HFFc6 (cell line): ENCODE data around the gene NUCKS1. TPM values are rescaled to one million over a fixed set of nuclear protein-coding genes. Genes with fewer than 3 reads are reported as not detected.

Experiments used
- DNase-seq: peaks from one replicate; pipeline ENCODE4 v3.0.0-alpha.2; 2018
- H3K27ac Mint-ChIP-seq: 2 replicates; pipeline ENCODE4 v1.8.0; 2020; ENCODE audit warnings: mild to moderate bottlenecking, mixed read lengths
- H3K27me3 Mint-ChIP-seq: 2 replicates; pipeline ENCODE4 v1.8.0; 2021; ENCODE audit warnings: mild to moderate bottlenecking, moderate library complexity, mixed read lengths; ENCODE audit not compliant: insufficient read depth
- H3K36me3 Mint-ChIP-seq: 2 replicates; pipeline ENCODE4 v1.8.0; 2021; ENCODE audit warnings: low read depth, mixed read lengths
- H3K4me1 Mint-ChIP-seq: 2 replicates; pipeline ENCODE4 v1.8.0; 2020; ENCODE audit warnings: low read depth, mixed read lengths
- H3K4me3 Mint-ChIP-seq: 2 replicates; pipeline ENCODE4 v1.8.0; 2020; ENCODE audit warnings: mild to moderate bottlenecking, moderate library complexity, mixed read lengths
- H3K9me3 Mint-ChIP-seq: 2 replicates; pipeline ENCODE4 v1.8.0; 2020; ENCODE audit warnings: mild to moderate bottlenecking, mixed read lengths
- CTCF ChIP-seq: fragments of 200-600 bp; sonication (generic); IDR thresholded peaks from 2 replicates; pipeline ENCODE4 v1.5.0; 2021; ENCODE audit warnings: antibody characterized with exemption, mild to moderate bottlenecking
- total RNA-seq, 6 experiments: library from RNA; stranded (reverse); fragmentation: NEBNext Ultra II Directional; extraction: Animal tissue kit (Norgen Biotek cat#: 25700); gene quantifications; 2 replicates in 1 of 6; 3 replicates in 5 of 6; pipeline ENCODE4 v1.2.3, GENCODE V29; 2021

NUCKS1 gene
- total RNA-seq, 6 experiments from 2014 or later: 187 to 259 (median 222) TPM

GRCh38 chr1:205690122-205690756 lies 59.7 kb downstream of the NUCKS1 start:
- H3K27me3 Mint-ChIP-seq: peaks cover 2% of the 10 kb centered on the region; the same call in 1 of the 2 replicates
- no peak overlapping the region for H3K4me3 Mint-ChIP-seq
- H3K4me1 Mint-ChIP-seq: no peaks in the 10 kb centered on the region
- H3K27ac Mint-ChIP-seq: no peak overlapping the region
- DNase-seq: no peak
- no peaks in the 10 kb centered on the region for H3K9me3 Mint-ChIP-seq
- no peaks in the 10 kb centered on the region for H3K36me3 Mint-ChIP-seq
- TF ChIP-seq CTCF: no peak

GRCh38 chr1:205689479-205689878 lies 60.5 kb downstream of the NUCKS1 start:
- H3K27me3 Mint-ChIP-seq: peaks cover 2% of the 10 kb centered on the region
- H3K4me3 Mint-ChIP-seq: no peak overlapping the region
- H3K36me3 Mint-ChIP-seq: no peaks in the 10 kb centered on the region
- TF ChIP-seq CTCF: no peak
- H3K4me1 Mint-ChIP-seq: no peaks in the 10 kb centered on the region
- DNase-seq: no peak
- H3K9me3 Mint-ChIP-seq: no peaks in the 10 kb centered on the region
- H3K27ac Mint-ChIP-seq: no peak overlapping the region

- no peak overlapping the region for H3K27ac Mint-ChIP-seq
Observed at GRCh38 chr1:205688171-205689080, 61.6 kb downstream of the NUCKS1 start.

GRCh38 chr1:205687242-205687641 lies 62.7 kb downstream of the NUCKS1 start:
- H3K27me3 Mint-ChIP-seq: peaks cover 2% of the 10 kb centered on the region; the same call in 1 of the 2 replicates
- no peak for TF ChIP-seq CTCF
- H3K4me1 Mint-ChIP-seq: no peaks in the 10 kb centered on the region
- no peak overlapping the region for H3K27ac Mint-ChIP-seq
- H3K36me3 Mint-ChIP-seq: no peaks in the 10 kb centered on the region
- no peak for DNase-seq
- H3K4me3 Mint-ChIP-seq: no peak overlapping the region
- no peaks in the 10 kb centered on the region for H3K9me3 Mint-ChIP-seq

More at GRCh38 chr1:205688171-205689080, 61.6 kb downstream of the NUCKS1 start:
- no peak overlapping the region for H3K4me3 Mint-ChIP-seq
- H3K4me1 Mint-ChIP-seq: no peaks in the 10 kb centered on the region
- H3K27me3 Mint-ChIP-seq: peaks cover 2% of the 10 kb centered on the region
- no peak for DNase-seq
- no peaks in the 10 kb centered on the region for H3K9me3 Mint-ChIP-seq
- no peaks in the 10 kb centered on the region for H3K36me3 Mint-ChIP-seq
- no peak for TF ChIP-seq CTCF

GRCh38 chr1:205681364-205681763 lies 68.6 kb downstream of the NUCKS1 start:
- no peak overlapping the region for H3K27ac Mint-ChIP-seq

More at GRCh38 chr1:205681364-205681763, 68.6 kb downstream of the NUCKS1 start:
- no peaks in the 10 kb centered on the region for H3K9me3 Mint-ChIP-seq
- peaks cover 17% of the 10 kb centered on the region for H3K4me1 Mint-ChIP-seq
- H3K27me3 Mint-ChIP-seq: peaks cover 4% of the 10 kb centered on the region
- no peak for TF ChIP-seq CTCF
- no peak overlapping the region for H3K4me3 Mint-ChIP-seq
- H3K36me3 Mint-ChIP-seq: no peaks in the 10 kb centered on the region
- no peak for DNase-seq
